Posterior vena cava (tissue), 2 donors: ENCODE results near the gene INSIG1. TPM values are rescaled to one million over a fixed set of nuclear protein-coding genes. Genes with fewer than 3 reads are reported as not detected.
A peak's percentile ranks its signal among the peaks of the same experiment; 100 is the strongest.

ENCODE experiments used
- DNase-seq: peaks from one replicate; pipeline ENCODE4 v3.0.0-alpha.2; 2020; ENCODE audit warnings: low spot score
- intact Hi-C, 2 donors: fragments of 100-400 bp; cut with DNase I; formaldehyde crosslinking; loops; one replicate each; pipeline versions ENCODE4 v1.14.1 to v1.14.2; 2022 to 2023
- long read RNA-seq, 2 donors: library from polyadenylated mRNA; unstranded; transcript quantifications; one replicate each; pipeline ENCODE4 v2.0.0, GENCODE V29; 2020 to 2021
- total RNA-seq, 2 donors: library from RNA; stranded (reverse); fragmentation: NEBNext Ultra II Directional; extraction: Animal tissue kit (Norgen Biotek cat#: 25700); gene quantifications; one replicate each; pipeline ENCODE4 v1.2.1, GENCODE V29; 2021
- donor health status: DM: yes; HTN: yes; CAD: no.
- donor health status: DM: yes; HTN: yes; CAD: no.

The INSIG1 gene
- 10 to 100 TPM; 25.2 to 27.3 TPM for total RNA-seq
- long read RNA-seq, donor 1, transcript INSIG1-201 (6 exons, 3,010 nt), result major isoform, 13 of 22 reads
- long read RNA-seq, donor 1, partial matches to known transcripts, result 3 of 22 reads
- long read RNA-seq, donor 1, other reads (novel, unspliced or antisense), result 5 of 22 reads
- long read RNA-seq, donor 2, transcript INSIG1-201 (6 exons, 3,010 nt), result major isoform, 63 of 82 reads
- long read RNA-seq, donor 2, partial matches to known transcripts, result 4 of 82 reads
- long read RNA-seq, donor 2, other reads (novel, unspliced or antisense), result 13 of 82 reads

GRCh38 chr7:155297517-155298287 is at the start of gene INSIG1:
INSIG1 (plus strand) TSS chr7:155297878; CDS start chr7:155298286, 408 bp downstream.
- peak; percentile 96 for DNase-seq
- intact Hi-C loops, result loop anchor here in 1 of 2 donors (5.0 kb wide), 1 partner anchor 1900 kb away; no protein-coding TSS in a partner anchor

- no peak for DNase-seq
- intact Hi-C loops, result no loop called here
These were observed 49.3 kb upstream of the INSIG1 start for GRCh38 chr7:155248366-155248756.

GRCh38 chr7:155251831-155252230 is 45.8 kb upstream of the INSIG1 start:
- intact Hi-C loops, result no loop called here
- no peak for DNase-seq

GRCh38 chr7:155252444-155252887 is 45.2 kb upstream of the INSIG1 start:
- intact Hi-C loops, result no loop called here
- no peak for DNase-seq

DNA sequence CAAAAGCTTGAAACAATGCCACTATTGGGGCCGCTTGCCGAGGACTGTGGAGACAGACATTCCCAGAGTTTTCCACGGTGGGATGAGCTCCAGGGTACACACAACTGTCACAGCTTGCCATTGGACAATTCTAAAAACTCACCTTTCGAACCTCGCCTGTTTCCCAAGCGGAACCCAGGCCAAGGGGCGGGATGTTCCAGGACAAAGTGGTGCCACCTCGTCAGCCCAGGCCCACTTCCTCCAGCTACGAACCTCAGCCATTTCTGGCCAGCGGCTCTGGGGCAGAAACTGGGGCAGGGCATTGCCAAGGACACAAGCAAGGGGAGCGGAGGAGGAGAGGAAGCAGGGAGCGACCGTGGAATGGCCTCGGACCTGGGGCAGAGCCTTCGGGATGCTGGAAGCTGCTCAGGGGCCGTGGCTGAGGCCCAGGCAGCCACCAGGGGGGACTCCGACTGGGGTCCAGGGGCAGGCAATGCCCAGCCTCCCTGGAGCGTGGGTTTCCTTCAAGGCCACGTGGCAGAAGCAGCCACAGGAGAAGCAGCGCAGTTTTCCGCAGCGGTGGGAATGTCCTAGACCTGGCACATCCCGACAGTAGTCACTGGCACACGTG is 44.7 kb upstream of the INSIG1 start:
- intact Hi-C loops, result no loop called here
- DNase-seq, result no peak

DNA sequence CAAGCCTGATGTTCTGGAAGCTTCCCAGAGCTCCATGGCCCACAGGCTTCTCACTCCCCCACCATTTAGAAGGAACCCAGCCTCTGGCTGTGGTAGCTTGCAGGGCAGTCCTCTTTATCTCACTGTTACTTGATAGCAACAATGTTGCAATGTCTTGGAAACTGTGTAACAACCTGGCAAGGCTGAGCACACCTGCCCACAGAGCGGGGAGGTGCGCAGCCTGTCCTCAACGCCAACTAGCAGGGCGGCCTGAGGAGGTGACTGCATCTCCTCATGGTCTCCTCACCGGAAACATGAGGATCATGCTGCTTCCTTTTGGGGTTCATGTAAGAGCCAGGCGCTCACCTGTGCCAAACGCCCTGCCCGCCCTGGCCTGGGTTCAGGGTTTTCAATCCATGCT is 43.7 kb upstream of the INSIG1 start:
- intact Hi-C loops, result no loop called here
- DNase-seq, result peak; percentile 38

DNA sequence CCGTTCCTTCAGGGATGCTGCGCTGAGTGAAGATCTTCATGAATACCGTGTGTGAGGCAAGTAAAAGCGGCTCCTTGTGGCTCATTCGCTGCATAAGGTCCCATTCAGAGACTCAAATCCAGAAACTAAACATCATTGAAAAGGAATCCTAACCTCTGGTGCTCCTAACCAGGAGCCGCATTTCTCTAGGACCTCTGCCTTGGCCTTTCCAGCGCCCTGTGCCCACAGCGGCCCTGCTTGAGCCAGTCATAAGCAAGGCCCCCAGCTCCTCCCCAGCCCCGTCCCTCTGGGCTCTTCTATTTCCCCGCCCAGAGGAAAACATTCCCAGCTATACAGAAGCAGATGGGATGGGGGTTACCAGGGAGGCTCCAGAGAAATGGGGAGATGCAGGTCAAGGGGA is 42.6 kb upstream of the INSIG1 start:
- DNase-seq, result peak; percentile 75
- intact Hi-C loops, result no loop called here

DNA sequence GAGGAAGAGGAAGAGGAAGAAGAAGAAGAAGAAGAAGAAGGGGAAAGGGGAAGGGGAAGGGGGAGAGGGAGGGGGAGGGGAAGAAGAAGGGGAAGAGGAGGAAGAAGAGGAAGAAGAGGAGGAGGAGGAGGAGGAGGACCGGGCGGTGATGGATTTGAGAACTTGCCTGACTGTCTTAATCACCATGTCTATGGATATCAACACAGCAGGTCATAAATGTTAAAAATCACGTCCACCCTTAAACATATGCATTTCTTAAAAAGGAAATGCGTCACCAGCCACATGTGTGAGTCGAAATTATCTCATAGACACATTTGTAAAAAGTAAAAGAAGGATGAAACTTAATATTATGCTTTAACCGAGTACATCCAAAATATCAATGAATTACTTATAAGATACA is 42.1 kb upstream of the INSIG1 start:
- intact Hi-C loops, result no loop called here
- peak; percentile 12 for DNase-seq

DNA sequence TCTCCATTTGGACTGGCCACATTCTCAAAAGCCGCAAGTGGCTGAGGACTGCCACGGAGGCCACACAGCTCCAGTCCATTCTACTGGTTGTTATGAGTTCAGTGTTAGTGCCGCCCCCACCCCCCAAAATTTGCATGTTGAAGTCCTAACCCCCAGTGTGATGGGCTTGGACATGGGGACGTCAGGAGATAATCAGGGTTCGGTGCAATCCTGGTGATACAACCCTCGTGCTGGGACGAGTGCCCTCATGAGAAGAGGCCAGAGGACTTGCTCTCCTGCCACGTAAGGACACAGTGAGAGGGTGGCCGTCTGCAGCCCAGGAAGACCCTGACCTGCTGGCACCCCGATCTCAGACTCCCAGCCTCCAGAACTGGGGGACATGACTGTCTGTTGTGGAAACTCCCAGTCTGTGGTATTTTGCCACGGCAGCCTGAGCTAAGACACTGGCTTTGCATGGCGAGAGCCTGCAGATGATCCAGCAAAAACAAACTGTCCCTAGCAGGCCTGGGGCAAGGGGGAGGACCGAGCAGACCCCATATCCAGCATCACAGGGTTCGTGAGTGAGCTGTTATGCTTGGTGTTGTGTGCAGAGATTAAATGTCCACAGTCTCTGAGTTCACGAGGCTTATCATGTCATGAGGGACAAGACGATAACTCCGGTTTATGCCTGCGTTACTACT is 41.5 kb upstream of the INSIG1 start:
- intact Hi-C loops, result no loop called here
- DNase-seq, result peak; percentile 61

DNA sequence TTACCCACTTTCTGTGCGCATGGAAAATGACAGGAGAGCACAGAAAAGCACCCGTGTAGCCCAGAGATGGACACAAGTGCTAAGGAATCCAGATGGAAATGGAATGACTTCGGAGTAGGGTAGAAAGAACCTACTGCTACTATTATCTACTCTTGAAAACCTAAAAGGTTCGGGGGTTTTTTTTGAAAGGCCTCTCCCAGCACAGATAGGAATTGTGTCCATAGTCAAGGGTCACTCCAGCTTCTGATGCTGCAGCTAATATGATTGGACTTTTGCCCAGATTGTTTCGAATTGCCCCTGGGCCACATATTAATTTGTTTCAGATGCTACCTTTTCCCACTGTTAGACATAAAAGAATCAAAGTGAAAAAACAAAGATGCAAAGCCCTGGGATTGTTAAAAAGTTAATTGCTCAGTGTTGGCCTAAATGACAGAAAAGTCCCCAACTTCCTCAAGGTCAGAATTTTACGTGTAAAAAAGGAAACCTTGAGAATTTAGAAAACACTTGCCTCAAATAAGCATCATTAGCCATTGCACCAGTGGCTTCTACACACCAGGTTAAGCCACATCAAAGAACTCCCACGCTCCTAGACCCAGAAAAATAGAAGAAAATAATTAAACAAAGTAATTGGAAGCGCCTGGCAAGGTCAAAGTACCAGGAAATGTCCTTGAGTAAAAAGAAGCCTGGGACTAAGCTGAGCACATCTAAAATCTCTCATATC is 40.8 kb upstream of the INSIG1 start:
- peak; percentile 17 for DNase-seq
- intact Hi-C loops, result no loop called here

- DNase-seq, result peak; percentile 95
- intact Hi-C loops, result no loop called here
These were observed 40.0 kb upstream of the INSIG1 start for GRCh38 chr7:155257482-155258225.

GRCh38 chr7:155258226-155258560 is 39.5 kb upstream of the INSIG1 start:
- intact Hi-C loops, result no loop called here
- peak; percentile 80 for DNase-seq

DNA sequence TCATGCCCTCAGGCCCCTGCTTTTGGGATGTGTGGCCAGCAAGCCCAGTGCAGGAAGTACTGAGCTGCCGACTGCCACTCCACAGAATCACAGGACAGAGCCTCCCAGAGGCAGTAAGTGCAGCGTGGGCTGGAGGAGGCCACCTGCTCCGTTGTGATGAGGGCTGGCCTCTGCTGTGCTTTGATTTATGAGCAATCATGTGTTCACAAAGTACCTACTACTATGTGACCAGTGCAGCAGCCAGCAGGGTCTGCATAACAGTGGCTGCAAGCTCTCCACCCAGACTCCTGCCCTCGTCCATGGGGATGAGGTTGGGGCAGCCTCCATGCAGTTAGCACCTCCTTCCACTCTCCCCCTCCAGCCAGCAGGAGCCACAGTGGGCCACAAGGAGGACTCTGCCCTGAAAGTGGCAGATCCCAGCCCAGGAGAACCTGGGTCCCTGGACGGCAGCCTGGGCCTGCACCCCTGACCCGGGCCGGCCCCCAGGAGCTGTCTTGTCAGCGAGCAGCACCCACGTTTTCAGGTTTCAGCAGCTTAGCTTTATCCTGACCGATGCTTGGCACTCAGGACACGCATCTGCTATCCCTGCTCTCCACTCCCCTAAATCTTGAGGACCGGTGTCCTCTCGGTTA is 37.7 kb upstream of the INSIG1 start:
- intact Hi-C loops, result no loop called here
- peak; percentile 76 for DNase-seq

- DNase-seq, result peak; percentile 60
- intact Hi-C loops, result no loop called here
These were observed 37.2 kb upstream of the INSIG1 start for GRCh38 chr7:155260498-155260872.

DNA sequence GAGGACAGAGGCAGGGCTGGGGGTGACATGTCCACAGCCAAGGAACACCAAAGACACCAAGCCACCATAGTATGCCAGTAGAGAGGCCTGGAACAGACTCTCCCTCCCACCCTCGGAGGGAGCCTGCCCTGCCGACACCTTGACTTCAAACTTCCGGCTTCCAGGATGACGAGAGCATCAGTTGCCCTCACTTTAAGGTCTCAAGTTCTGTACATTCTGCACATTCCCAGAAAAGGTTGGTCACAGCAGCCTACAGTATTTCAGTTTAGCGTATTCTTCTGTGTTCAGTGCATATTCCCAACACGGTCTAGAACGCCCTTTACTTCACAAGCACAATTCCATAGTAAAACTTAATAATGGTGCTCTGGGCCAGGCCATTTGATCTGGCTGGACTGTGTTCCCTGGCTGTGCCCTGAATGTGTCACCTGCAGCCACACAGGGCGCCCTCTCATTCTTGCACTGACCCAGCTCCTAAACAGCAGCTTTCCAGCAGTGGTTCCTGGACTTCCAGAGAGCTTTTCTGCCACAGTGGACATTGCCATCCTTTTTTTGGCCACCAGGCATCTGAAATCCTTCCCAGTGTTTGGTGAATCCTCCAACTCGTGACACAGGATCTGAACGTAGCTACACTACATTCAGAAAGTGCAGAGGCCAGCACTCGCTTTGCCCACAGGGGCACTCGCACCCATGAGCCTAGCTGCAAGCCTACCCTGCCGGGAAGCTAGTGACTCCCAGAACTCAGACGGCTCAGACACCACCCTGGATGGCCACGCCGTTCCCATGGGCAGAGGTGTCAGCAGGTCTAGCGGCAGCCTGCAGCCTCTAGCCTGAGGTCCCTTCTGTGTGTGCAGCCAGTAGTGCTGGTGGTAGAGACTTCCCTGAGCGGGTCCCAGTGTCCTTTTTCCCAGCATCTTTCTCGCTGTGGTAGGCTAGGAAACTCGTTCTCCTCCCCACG is 36.4 kb upstream of the INSIG1 start:
- intact Hi-C loops, result no loop called here
- DNase-seq, result peak; percentile 41

GRCh38 chr7:155262031-155262430 is 35.6 kb upstream of the INSIG1 start:
- intact Hi-C loops, result no loop called here
- no peak for DNase-seq

DNA sequence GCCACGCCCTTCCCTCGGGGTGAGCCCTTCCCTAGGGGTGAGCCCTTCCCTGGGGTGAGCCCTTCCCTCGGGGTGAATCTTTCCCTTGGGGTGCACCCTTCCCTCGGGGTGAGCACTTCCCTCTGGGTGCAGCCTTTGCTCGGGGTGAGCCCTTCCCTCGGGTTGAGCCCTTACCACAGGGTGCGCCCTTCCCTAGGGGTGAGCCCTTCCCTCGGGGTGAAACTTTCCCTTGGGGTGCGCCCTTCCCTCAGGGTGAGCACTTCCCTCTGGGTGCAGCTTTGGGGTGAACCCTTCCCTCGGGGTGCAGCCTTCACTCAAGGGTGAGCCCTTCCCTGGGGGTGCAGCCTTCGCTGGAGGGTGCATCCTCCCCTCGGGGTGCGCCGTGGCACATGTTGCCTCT is 34.6 kb upstream of the INSIG1 start:
- intact Hi-C loops, result no loop called here

More for the DNA sequence above, 34.6 kb upstream of the INSIG1 start:
- DNase-seq, result peak; percentile 14
